Measurements from ENCODE around the gene SLC25A38.

Gene SLC25A38

GRCh38 chr3:39378088-39378487 lies 5.1 kb upstream of the SLC25A38 start:
- no peak for DNase-seq

- DNase-seq = no peak
These were observed 4.0 kb upstream of the SLC25A38 start for GRCh38 chr3:39378957-39379777.

- no peak for DNase-seq
These were observed 3.4 kb upstream of the SLC25A38 start for GRCh38 chr3:39379778-39380155.

- no peak for DNase-seq
These were observed 1.7 kb upstream of the SLC25A38 start for GRCh38 chr3:39381432-39381831.

- no peak for DNase-seq
These were observed 903 bp downstream of the SLC25A38 start for GRCh38 chr3:39383881-39384664.

GRCh38 chr3:39384665-39385000 lies 1.5 kb downstream of the SLC25A38 start:
- DNase-seq = no peak

GRCh38 chr3:39385456-39386090 lies 2.4 kb downstream of the SLC25A38 start:
- DNase-seq = no peak

- no peak for DNase-seq
These were observed 3.1 kb downstream of the SLC25A38 start for GRCh38 chr3:39386318-39386717.

GRCh38 chr3:39387411-39387975 lies 4.3 kb downstream of the SLC25A38 start:
- no peak for DNase-seq

GRCh38 chr3:39388153-39388552 lies 5.0 kb downstream of the SLC25A38 start:
- no peak for DNase-seq

GRCh38 chr3:39388741-39389248 lies 5.6 kb downstream of the SLC25A38 start:
- DNase-seq = no peak

GRCh38 chr3:39390181-39390580 lies 7.0 kb downstream of the SLC25A38 start:
- DNase-seq = no peak

GRCh38 chr3:39396690-39397089 lies 13.5 kb downstream of the SLC25A38 start:
- DNase-seq = no peak

GRCh38 chr3:39398700-39399099 lies 15.5 kb downstream of the SLC25A38 start:
- DNase-seq = no peak

- DNase-seq = no peak
These were observed 18.8 kb downstream of the SLC25A38 start for GRCh38 chr3:39401983-39402382.

GRCh38 chr3:39404943-39405686 lies 21.9 kb downstream of the SLC25A38 start:
- DNase-seq = no peak

- DNase-seq = no peak
These were observed 22.7 kb downstream of the SLC25A38 start for GRCh38 chr3:39405687-39406367.

GRCh38 chr3:39406368-39407258 lies 23.4 kb downstream of the SLC25A38 start, which contains the start of gene RPSA:
RPSA (plus strand) TSS chr3:39406720; CDS start chr3:39407654, 934 bp downstream.
- DNase-seq = peak; percentile 91

- no peak for DNase-seq
These were observed 24.1 kb downstream of the SLC25A38 start for GRCh38 chr3:39407259-39407629.

- no peak for DNase-seq
These were observed 24.8 kb downstream of the SLC25A38 start for GRCh38 chr3:39407773-39408492.

Measured in NCI-H1105 treated with DMSO at 0.1 percent for 48 hours (cell line).